Neural cell (in vitro differentiated cells): ENCODE results near the gene ARIH1. TPM values are rescaled to one million over a fixed set of nuclear protein-coding genes. Genes with fewer than 3 reads are reported as not detected.

ENCODE experiments used
- H2AFZ ChIP-seq: fragments of 200-600, 300-800 bp; sonication (generic), shearing (Covaris generic); 2 replicates; pipeline ENCODE4 v1.6.0; 2014; ENCODE audit warnings: low read depth, mild to moderate bottlenecking, antibody characterized with exemption, low read length, moderate library complexity
- H3F3A ChIP-seq: fragments of 200-600 bp; shearing (Covaris generic); 2 replicates; pipeline ENCODE4 v1.6.1; 2016; ENCODE audit warnings: mild to moderate bottlenecking, moderate library complexity, mixed read lengths, antibody characterized with exemption, low read length; ENCODE audit not compliant: insufficient read depth, poor library complexity, severe bottlenecking
- H3K27ac ChIP-seq: fragments of 200-600, 300-800 bp; sonication (generic), shearing (Covaris generic); 2 replicates; pipeline ENCODE4 v1.5.1; 2014; ENCODE audit warnings: mild to moderate bottlenecking, low read length, moderate library complexity
- H3K27me3 ChIP-seq: fragments of 300-800, 200-600 bp; sonication (generic), shearing (Covaris generic); 2 replicates; pipeline ENCODE4 v1.6.0; 2014; ENCODE audit warnings: mild to moderate bottlenecking, low read depth, low read length, moderate library complexity; ENCODE audit not compliant: insufficient read depth
- H3K36me3 ChIP-seq: fragments of 300-800, 200-600 bp; sonication (generic), shearing (Covaris generic); 2 replicates; pipeline ENCODE4 v1.5.1; 2014; ENCODE audit warnings: mild to moderate bottlenecking, antibody characterized with exemption, low read length, moderate library complexity; ENCODE audit not compliant: insufficient read depth
- H3K4me2 ChIP-seq: fragments of 300-800, 200-600 bp; sonication (generic), shearing (Covaris generic); 2 replicates; pipeline ENCODE4 v1.6.0; 2014; ENCODE audit warnings: mild to moderate bottlenecking, low read length
- H3K4me3 ChIP-seq: fragments of 300-800, 200-600 bp; sonication (generic), shearing (Covaris generic); 2 replicates; pipeline ENCODE4 v1.5.1; 2014; ENCODE audit warnings: mild to moderate bottlenecking, low read length, moderate library complexity
- H3K79me2 ChIP-seq: fragments of 200-600 bp; shearing (Covaris generic); replicated peaks from 2 replicates; pipeline ENCODE4 v1.6.0; 2014; ENCODE audit warnings: mild to moderate bottlenecking, low read length, moderate library complexity; ENCODE audit not compliant: insufficient read depth
- H3K9ac ChIP-seq: fragments of 300-800, 200-600 bp; sonication (generic), shearing (Covaris generic); 2 replicates; pipeline ENCODE4 v1.6.1; 2016; ENCODE audit warnings: mild to moderate bottlenecking, low read length, mixed read lengths
- H3K9me2 ChIP-seq: fragments of 200-600 bp; shearing (Covaris generic); 2 replicates; pipeline ENCODE4 v1.6.1; 2016; ENCODE audit warnings: mild to moderate bottlenecking, low read length, mixed read lengths; ENCODE audit not compliant: insufficient read depth
- H3K9me3 ChIP-seq: fragments of 200-600, 300-800 bp; sonication (generic), shearing (Covaris generic); 2 replicates; pipeline ENCODE4 v1.6.1; 2016; ENCODE audit warnings: mild to moderate bottlenecking, mixed run types, low read length, moderate library complexity, mixed read lengths
- H4K20me1 ChIP-seq: fragments of 200-600 bp; shearing (Covaris generic); 2 replicates; pipeline ENCODE4 v1.6.1; 2016; ENCODE audit warnings: mild to moderate bottlenecking, mixed run types; ENCODE audit not compliant: insufficient read depth
- CTCF ChIP-seq: fragments of 450-650 bp; IDR thresholded peaks from 2 replicates; pipeline ENCODE4 v1.5.1; 2014; ENCODE audit warnings: antibody characterized with exemption, mild to moderate bottlenecking, moderate library complexity; ENCODE audit not compliant: poor library complexity, severe bottlenecking
- EP300 ChIP-seq: fragments of 450-650 bp; conservative IDR thresholded peaks from 2 replicates; pipeline ENCODE4 v1.6.1; 2014; ENCODE audit warnings: antibody characterized with exemption, mild to moderate bottlenecking, moderate library complexity; ENCODE audit not compliant: poor library complexity, severe bottlenecking
- EZH2 ChIP-seq: fragments of 200-600, 300-800 bp; shearing (Covaris generic), sonication (generic); IDR thresholded peaks from 2 replicates; pipeline ENCODE4 v1.6.1; 2014; ENCODE audit warnings: antibody characterized with exemption, low read length, borderline replicate concordance, mild to moderate bottlenecking; ENCODE audit not compliant: insufficient read depth, poor library complexity, severe bottlenecking
- MXI1 ChIP-seq: fragments of 450-650 bp; conservative IDR thresholded peaks from 2 replicates; pipeline ENCODE4 v1.6.1; 2014; ENCODE audit warnings: antibody characterized with exemption, mild to moderate bottlenecking; ENCODE audit not compliant: poor library complexity, severe bottlenecking
- POLR2AphosphoS5 ChIP-seq: IDR thresholded peaks from 2 replicates; pipeline ENCODE4 v1.6.1; 2012
- RAD21 ChIP-seq: fragments of 450-650 bp; conservative IDR thresholded peaks from 2 replicates; pipeline ENCODE4 v1.6.1; 2014; ENCODE audit warnings: antibody characterized with exemption, mild to moderate bottlenecking, moderate library complexity
- REST ChIP-seq: IDR thresholded peaks from 2 replicates; pipeline ENCODE4 v1.6.1; 2012; ENCODE audit warnings: borderline replicate concordance
- SMC3 ChIP-seq: fragments of 450-650 bp; conservative IDR thresholded peaks from 2 replicates; pipeline ENCODE4 v1.6.1; 2014; ENCODE audit warnings: antibody characterized with exemption, mild to moderate bottlenecking, moderate library complexity; ENCODE audit not compliant: poor library complexity
- TAF1 ChIP-seq: IDR thresholded peaks from 2 replicates; pipeline ENCODE4 v1.6.1; 2012; ENCODE audit warnings: low read depth
- polyA plus RNA-seq: library from polyadenylated mRNA; depleted of rRNA; stranded (reverse); fragments of >200 nt; gene quantifications from 2 replicates; pipeline ENCODE4 v1.2.3, GENCODE V29; 2014

The ARIH1 gene
- polyA plus RNA-seq, 1 donor from 2014 or later: 72.1 TPM

- Histone ChIP-seq H3K27me3 (no peaks in the 10 kb centered on the region), H3K79me2 (peaks cover 18% of the 10 kb centered on the region), H3K27ac (no peak overlapping the region), H3F3A (peaks cover 3% of the 10 kb centered on the region), H3K36me3 (peaks cover 4% of the 10 kb centered on the region), H3K9ac (no peak overlapping the region), H2AFZ (no peak overlapping the region), H3K9me3 (no peaks in the 10 kb centered on the region), H3K4me2 (no peak overlapping the region), H4K20me1 (no peaks in the 10 kb centered on the region), H3K9me2 (no peaks in the 10 kb centered on the region), H3K4me3 (no peak overlapping the region)
- TF ChIP-seq SMC3 (no peak), RAD21 (no peak), TAF1 (no peak), POLR2AphosphoS5 (no peak), EZH2 (no peak), REST (no peak)
Observed at GRCh38 chr15:72541674-72542073, 67.5 kb downstream of the ARIH1 start.

DNA sequence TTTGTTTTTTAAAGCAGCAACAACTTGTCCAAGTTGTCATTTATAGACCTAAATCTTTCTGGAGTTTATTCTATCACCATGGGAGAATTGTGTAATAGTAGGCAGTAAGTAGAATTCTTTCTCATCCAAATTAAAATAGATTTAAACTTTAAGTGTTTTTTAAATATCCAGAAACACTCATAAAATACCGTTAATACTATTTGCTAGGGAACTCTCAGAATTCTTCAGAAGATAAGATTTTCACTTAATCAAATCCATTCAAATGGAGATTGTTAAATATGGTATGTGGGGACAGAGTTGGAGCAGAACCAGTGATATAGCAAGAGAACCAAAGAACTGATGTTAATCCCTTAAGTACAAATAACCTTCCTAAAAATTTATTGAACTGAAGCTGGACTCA is 71.0 kb downstream of the ARIH1 start:
- TF ChIP-seq MXI1 (no peak), POLR2AphosphoS5 (no peak), TAF1 (no peak), SMC3 (no peak), RAD21 (no peak), REST (no peak), CTCF (no peak), EP300 (no peak)
- no peaks in the 10 kb centered on the region for H3K27me3 ChIP-seq
- H3K79me2 ChIP-seq: peaks cover 25% of the 10 kb centered on the region
- H3K9me3 ChIP-seq: no peaks in the 10 kb centered on the region
- no peaks in the 10 kb centered on the region for H3K9me2 ChIP-seq
- peaks cover 4% of the 10 kb centered on the region for H3K36me3 ChIP-seq
- H3F3A ChIP-seq: no peaks in the 10 kb centered on the region
- no peak overlapping the region for H3K4me2 ChIP-seq
- no peak overlapping the region for H3K9ac ChIP-seq
- H4K20me1 ChIP-seq: no peaks in the 10 kb centered on the region
- no peak overlapping the region for H3K4me3 ChIP-seq
- no peak overlapping the region for H3K27ac ChIP-seq
- H2AFZ ChIP-seq: no peak overlapping the region
